GM12872 (cell line): ENCODE data around the gene IWS1.

Experiments
- CTCF ChIP-seq: IDR thresholded peaks from 3 replicates; pipeline ENCODE4 v1.5.1; 2011; ENCODE audit warnings: low read depth, mild to moderate bottlenecking, low read length, moderate library complexity; ENCODE audit not compliant: insufficient read depth

The IWS1 gene

GRCh38 chr2:127475788-127476187 is 50.5 kb downstream of the IWS1 start:
- TF ChIP-seq CTCF = no peak

DNA sequence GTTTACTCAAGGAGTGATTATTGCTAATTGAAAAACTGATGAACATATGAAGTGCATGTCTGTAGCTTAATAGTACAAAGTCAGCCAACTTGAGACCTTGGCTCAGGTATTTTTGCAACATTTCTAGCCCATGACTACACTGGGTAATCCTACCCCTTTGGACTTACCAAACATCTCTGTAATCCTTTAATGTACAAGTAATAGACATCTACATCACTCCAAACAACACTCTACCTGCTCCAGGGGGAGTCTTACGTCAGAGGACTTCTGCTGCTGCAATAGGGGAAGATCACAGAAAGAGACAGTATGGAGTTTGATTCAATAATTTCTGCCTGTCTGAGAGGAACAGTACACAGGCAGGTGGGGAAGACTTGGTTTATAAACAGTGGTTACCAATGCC is 54.0 kb downstream of the IWS1 start:
- TF ChIP-seq CTCF = no peak

DNA sequence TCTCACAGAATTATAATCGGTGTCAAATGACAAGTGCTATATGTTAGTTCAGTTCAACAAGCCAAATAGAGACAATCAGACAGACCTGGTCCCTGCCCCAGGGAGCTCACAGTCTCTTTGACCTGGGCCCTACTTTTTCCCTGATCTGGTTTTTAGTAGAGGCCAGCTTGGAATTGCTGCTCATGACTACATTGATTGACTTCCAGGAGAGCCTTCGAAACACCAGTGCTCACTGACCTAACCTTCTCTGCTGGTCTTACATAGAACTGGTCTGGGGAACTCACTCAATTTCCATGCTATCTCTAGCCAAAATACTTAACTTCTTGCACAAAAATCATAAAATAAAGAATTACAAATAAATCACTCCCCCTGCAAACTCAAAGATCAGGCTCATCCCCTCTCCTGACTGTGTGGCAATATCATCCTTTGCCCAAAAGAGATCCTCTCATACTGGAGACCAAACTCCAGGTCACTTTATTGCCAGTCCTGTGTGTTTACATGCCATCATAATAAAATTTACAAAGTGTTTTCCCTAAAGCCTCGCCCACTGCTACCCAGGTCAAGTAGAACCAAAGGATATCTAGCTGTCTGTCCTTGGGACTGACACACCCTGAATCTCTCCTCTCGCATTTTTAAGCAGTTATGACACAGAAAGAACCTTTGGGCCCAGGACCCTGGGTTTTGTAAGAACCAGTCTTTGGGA is 54.9 kb downstream of the IWS1 start:
- TF ChIP-seq CTCF = no peak

GRCh38 chr2:127469974-127470373 is 56.3 kb downstream of the IWS1 start:
- no peak for TF ChIP-seq CTCF

GRCh38 chr2:127469051-127469450 is 57.2 kb downstream of the IWS1 start:
- TF ChIP-seq CTCF = no peak

- no peak for TF ChIP-seq CTCF
These were observed 61.0 kb downstream of the IWS1 start for GRCh38 chr2:127465258-127465657.

- TF ChIP-seq CTCF = no peak
These were observed 61.6 kb downstream of the IWS1 start for GRCh38 chr2:127464470-127465257.
